B cell (primary cell): ENCODE results near the gene XPC.

Experiments used
- EZH2 ChIP-seq: IDR thresholded peaks from 2 replicates; pipeline ENCODE4 v1.6.1; 2012; ENCODE audit warnings: borderline replicate concordance, low read depth, mild to moderate bottlenecking, moderate library complexity, low read length; ENCODE audit not compliant: insufficient read depth, poor library complexity, severe bottlenecking
- TF ChIP-seq, protein P1 (sequence below): fragments of 200-600 bp; IDR thresholded peaks from one replicate; pipeline ENCODE4 v1.8.0; 2022; ENCODE audit warnings: antibody characterized with exemption, mild to moderate bottlenecking

DNA sequence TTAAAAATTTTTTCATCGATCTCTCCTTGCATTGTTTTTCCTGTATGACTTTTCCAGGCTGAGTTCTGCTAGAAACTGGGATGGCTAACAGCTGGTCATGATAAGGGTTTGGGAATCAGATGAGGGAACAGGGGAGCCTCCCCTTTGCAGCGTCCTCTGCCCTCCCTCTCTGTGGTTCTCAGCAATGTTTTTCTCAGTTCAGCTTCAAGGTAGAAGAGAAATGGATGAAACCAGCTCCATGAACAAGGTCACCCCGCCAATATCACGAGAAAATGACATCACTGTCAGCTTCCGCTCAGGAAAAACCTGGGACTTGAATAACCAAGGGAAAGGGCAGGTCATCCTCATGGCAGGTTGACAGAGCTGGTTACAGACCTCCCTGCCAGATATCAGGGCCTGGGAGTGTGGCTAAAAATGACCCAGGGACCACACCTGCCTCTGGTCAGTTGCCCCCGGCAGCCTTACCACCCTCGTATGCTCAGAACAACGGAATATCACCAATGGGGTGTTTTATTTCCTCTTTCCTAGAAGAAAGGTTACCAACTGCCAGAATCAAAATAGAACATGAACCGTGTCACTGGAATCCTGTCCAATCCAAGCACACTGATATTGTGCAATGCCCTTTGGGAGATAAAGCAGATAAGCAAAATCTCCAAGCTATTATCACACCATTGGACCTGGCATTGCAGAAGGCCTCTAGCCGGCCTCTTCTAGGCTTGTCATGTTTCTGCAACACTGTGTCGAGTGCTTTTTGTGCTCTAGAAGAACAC, 26.3 kb upstream of the XPC start:
- TF ChIP-seq EZH2 = no peak
- TF ChIP-seq, protein P1, sequence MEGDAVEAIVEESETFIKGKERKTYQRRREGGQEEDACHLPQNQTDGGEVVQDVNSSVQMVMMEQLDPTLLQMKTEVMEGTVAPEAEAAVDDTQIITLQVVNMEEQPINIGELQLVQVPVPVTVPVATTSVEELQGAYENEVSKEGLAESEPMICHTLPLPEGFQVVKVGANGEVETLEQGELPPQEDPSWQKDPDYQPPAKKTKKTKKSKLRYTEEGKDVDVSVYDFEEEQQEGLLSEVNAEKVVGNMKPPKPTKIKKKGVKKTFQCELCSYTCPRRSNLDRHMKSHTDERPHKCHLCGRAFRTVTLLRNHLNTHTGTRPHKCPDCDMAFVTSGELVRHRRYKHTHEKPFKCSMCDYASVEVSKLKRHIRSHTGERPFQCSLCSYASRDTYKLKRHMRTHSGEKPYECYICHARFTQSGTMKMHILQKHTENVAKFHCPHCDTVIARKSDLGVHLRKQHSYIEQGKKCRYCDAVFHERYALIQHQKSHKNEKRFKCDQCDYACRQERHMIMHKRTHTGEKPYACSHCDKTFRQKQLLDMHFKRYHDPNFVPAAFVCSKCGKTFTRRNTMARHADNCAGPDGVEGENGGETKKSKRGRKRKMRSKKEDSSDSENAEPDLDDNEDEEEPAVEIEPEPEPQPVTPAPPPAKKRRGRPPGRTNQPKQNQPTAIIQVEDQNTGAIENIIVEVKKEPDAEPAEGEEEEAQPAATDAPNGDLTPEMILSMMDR = no peak
